H1 (cell line): ENCODE results near the gene SMTN. TPM values are rescaled to one million over a fixed set of nuclear protein-coding genes. Genes with fewer than 3 reads are reported as not detected.

Experiments used
- CTCF ChIA-PET: fragments of 300-600 bp; sonication (Branson Sonifier 250); formaldehyde crosslinking; loops from one replicate; lab custom pipeline; 2021; ENCODE audit not compliant: partially characterized antibody; lab: Charles Lee
- POLR2A ChIA-PET: fragments of 300-600 bp; sonication (Branson Sonifier 250); formaldehyde crosslinking; loops from one replicate; lab custom pipeline; 2021; ENCODE audit warnings: inconsistent platforms; ENCODE audit not compliant: partially characterized antibody; lab: Charles Lee
- DNase-seq, 2 experiments: peaks; one replicate each; pipeline versions ENCODE4 v3.0.0 to v3.0.0-alpha.2; 2010 to 2022; ENCODE audit warnings: low spot score in 2 of 2, low read depth in 1 of 2, mixed read lengths in 1 of 2
- FAIRE-seq: peaks from 2 replicates; lab custom pipeline; 2011; peaks lifted over from hg19 to GRCh38; lab: Jason Lieb, UNC
- H2AFZ ChIP-seq: 2 replicates; pipeline ENCODE4 v1.8.1; 2012; ENCODE audit warnings: low read length, inconsistent platforms
- H2AK5ac ChIP-seq: 2 replicates; pipeline ENCODE4 v1.6.1; 2013; ENCODE audit warnings: low read depth, low read length
- H2BK120ac ChIP-seq: replicated peaks from 2 replicates; pipeline ENCODE3; 2013; ENCODE audit warnings: low read depth, low read length, inconsistent platforms
- H2BK12ac ChIP-seq: 2 replicates; pipeline ENCODE4 v1.6.1; 2013; ENCODE audit warnings: low read depth, low read length
- H2BK15ac ChIP-seq: 2 replicates; pipeline ENCODE4 v1.6.1; 2013; ENCODE audit warnings: low read length
- H2BK20ac ChIP-seq: 2 replicates; pipeline ENCODE4 v1.6.1; 2013; ENCODE audit warnings: low read length
- H2BK5ac ChIP-seq: 2 replicates; pipeline ENCODE4 v1.6.1; 2013; ENCODE audit warnings: low read depth, low read length
- H3K14ac ChIP-seq: 2 replicates; pipeline ENCODE4 v1.6.1; 2013; ENCODE audit warnings: inconsistent platforms; ENCODE audit not compliant: insufficient read length
- H3K18ac ChIP-seq: 2 replicates; pipeline ENCODE4 v1.6.1; 2013; ENCODE audit warnings: low read length; ENCODE audit errors: extremely low read depth
- H3K23ac ChIP-seq: 2 replicates; pipeline ENCODE4 v1.6.1; 2013; ENCODE audit warnings: inconsistent platforms; ENCODE audit not compliant: insufficient read length
- H3K23me2 ChIP-seq: 2 replicates; pipeline ENCODE4 v1.6.1; 2013; ENCODE audit warnings: low read depth, low read length
- H3K27ac ChIP-seq: 2 replicates; pipeline ENCODE4 v1.6.1; 2011; ENCODE audit warnings: low read depth, low read length, inconsistent platforms
- H3K27me3 ChIP-seq, 4 experiments: replicated peaks in 1 of 4; 1 replicate in 1 of 4; 2 replicates in 3 of 4; pipeline versions ENCODE4 v1.6.1 to v1.8.1; 2011 to 2013; ENCODE audit warnings: low read length in 3 of 4, mild to moderate bottlenecking in 3 of 4, inconsistent platforms in 2 of 4, mixed read lengths in 2 of 4, moderate library complexity in 1 of 4; ENCODE audit not compliant: control insufficient read depth in 3 of 4, insufficient read depth in 3 of 4; ENCODE audit errors: extremely low read depth in 1 of 4
- H3K36me3 ChIP-seq, 4 experiments: 2 replicates each; pipeline versions ENCODE4 v1.6.1 to v1.8.1; 2011 to 2013; ENCODE audit warnings: mild to moderate bottlenecking in 4 of 4, low read length in 3 of 4, moderate library complexity in 2 of 4, control low read depth in 1 of 4, inconsistent platforms in 1 of 4; ENCODE audit not compliant: insufficient read depth in 4 of 4, control insufficient read depth in 2 of 4
- H3K4ac ChIP-seq: replicated peaks from 2 replicates; pipeline ENCODE3; 2013; ENCODE audit warnings: low read length, low read depth, mixed read lengths, inconsistent platforms; ENCODE audit not compliant: insufficient read length
- H3K4me1 ChIP-seq, 4 experiments: replicated peaks in 1 of 4; 1 replicate in 1 of 4; 2 replicates in 3 of 4; pipeline versions ENCODE4 v1.6.1 to v1.8.1; 2011 to 2013; ENCODE audit warnings: low read length in 3 of 4, inconsistent platforms in 2 of 4, mixed read lengths in 1 of 4; ENCODE audit not compliant: insufficient read depth in 4 of 4, control insufficient read depth in 3 of 4
- H3K4me2 ChIP-seq, 2 experiments: 2 replicates each; pipeline versions ENCODE4 v1.6.1 to v1.8.1; 2011 to 2013; ENCODE audit warnings: low read depth in 2 of 2, low read length in 2 of 2, control low read depth in 1 of 2, inconsistent platforms in 1 of 2, mild to moderate bottlenecking in 1 of 2; ENCODE audit not compliant: insufficient read depth in 1 of 2
- H3K4me3 ChIP-seq, 4 experiments: fragments of 200-600, 300-600 bp in 1 of 4; sonication (generic), shearing (Covaris generic), sonication (Bioruptor Twin) in 1 of 4; 2 replicates each; pipeline versions ENCODE4 v1.5.1 to v1.8.1; 2011 to 2016; ENCODE audit warnings: low read length in 4 of 4, low read depth in 3 of 4, control low read depth in 2 of 4, inconsistent platforms in 2 of 4, mild to moderate bottlenecking in 2 of 4, mixed read lengths in 1 of 4, moderate library complexity in 1 of 4; ENCODE audit not compliant: insufficient read depth in 2 of 4; ENCODE audit errors: extremely low read depth in 1 of 4
- H3K56ac ChIP-seq: replicated peaks from 2 replicates; pipeline ENCODE3; 2013; ENCODE audit warnings: low read depth, mild to moderate bottlenecking, mixed read lengths, low read length, inconsistent platforms; ENCODE audit not compliant: insufficient read length
- H3K79me1 ChIP-seq: 2 replicates; pipeline ENCODE4 v1.6.1; 2013; ENCODE audit warnings: low read depth, low read length, control low read depth
- H3K79me2 ChIP-seq, 2 experiments: 2 replicates each; pipeline versions ENCODE4 v1.6.1 to v1.8.1; 2012 to 2013; ENCODE audit warnings: low read length in 2 of 2, mild to moderate bottlenecking in 2 of 2, inconsistent platforms in 1 of 2; ENCODE audit not compliant: insufficient read depth in 2 of 2, control insufficient read depth in 1 of 2
- H3K9ac ChIP-seq, 4 experiments: replicated peaks in 1 of 4; 1 replicate in 1 of 4; 2 replicates in 3 of 4; pipeline versions ENCODE4 v1.6.1 to v1.8.1; 2011 to 2013; ENCODE audit warnings: low read depth in 3 of 4, low read length in 3 of 4, control low read depth in 2 of 4, mild to moderate bottlenecking in 2 of 4, moderate library complexity in 2 of 4, inconsistent platforms in 1 of 4; ENCODE audit errors: extremely low read depth in 1 of 4
- H3K9me3 ChIP-seq, 2 experiments: 2 replicates each; pipeline versions ENCODE4 v1.6.1 to v1.8.1; 2012 to 2013; ENCODE audit warnings: mild to moderate bottlenecking in 2 of 2, moderate library complexity in 2 of 2, control low read depth in 1 of 2, inconsistent platforms in 1 of 2, low read depth in 1 of 2, low read length in 1 of 2, mixed read lengths in 1 of 2; ENCODE audit not compliant: insufficient read depth in 2 of 2
- H4K20me1 ChIP-seq, 2 experiments: replicated peaks in 1 of 2; 2 replicates each; pipeline versions ENCODE3 to v1.8.1; 2011 to 2013; ENCODE audit warnings: inconsistent platforms in 2 of 2, low read length in 2 of 2, mild to moderate bottlenecking in 1 of 2; ENCODE audit not compliant: insufficient read depth in 2 of 2, control insufficient read depth in 1 of 2
- H4K5ac ChIP-seq: 2 replicates; pipeline ENCODE4 v1.6.1; 2013; ENCODE audit warnings: low read length, low read depth, mixed read lengths, inconsistent platforms; ENCODE audit not compliant: insufficient read length
- H4K8ac ChIP-seq: 2 replicates; pipeline ENCODE4 v1.8.0; 2013; ENCODE audit warnings: mild to moderate bottlenecking, moderate library complexity, low read length, inconsistent platforms; ENCODE audit not compliant: insufficient read depth; ENCODE audit errors: extremely low read depth
- H4K91ac ChIP-seq: replicated peaks from 2 replicates; pipeline ENCODE3; 2013; ENCODE audit warnings: low read length, mixed read lengths, inconsistent platforms; ENCODE audit not compliant: insufficient read length
- TEAD4 ChIP-seq: IDR thresholded peaks from 2 replicates; pipeline ENCODE4 v1.6.1; 2012; ENCODE audit warnings: low read depth, low read length, inconsistent platforms, mixed read lengths
- WGBS, 2 experiments: shearing (Covaris generic) in 1 of 2; methylation state at CpG; one replicate each; pipeline versions ENCODE4 v1.1.6 to v1.1.7; 2013 to 2015; ENCODE audit warnings: low lambda C conversion rate in 2 of 2, mixed read lengths in 2 of 2, inconsistent platforms in 1 of 2, low coverage in 1 of 2, missing lambda C conversion rate in 1 of 2; ENCODE audit not compliant: insufficient replicate concordance in 2 of 2, insufficient coverage in 1 of 2, insufficient read length in 1 of 2; ENCODE audit errors: extremely low coverage in 1 of 2, missing lambda C conversion rate in 1 of 2; 5-methylcytosine and 5-hydroxymethylcytosine counted together
- polyA plus RNA-seq, 7 experiments: library from polyadenylated mRNA; depleted of rRNA in 3 of 7; stranded (reverse) in 5 of 7; unstranded in 2 of 7; fragments of >200 nt in 5 of 7; fragments of 200-250 nt in 2 of 7; gene quantifications; 1 replicate in 5 of 7; 2 replicates in 1 of 7; 4 replicates in 1 of 7; pipeline versions ENCODE4 v1.2.1 to v1.2.3, GENCODE V29; 2011 to 2013; ENCODE audit warnings: missing spikeins in 2 of 7, mixed read lengths in 2 of 7
- total RNA-seq: library from RNA; stranded (reverse); fragmentation: NEBNext Ultra II Directional; extraction: Animal tissue kit (Norgen Biotek cat#: 25700); gene quantifications from 2 replicates; pipeline ENCODE4 v1.2.1, GENCODE V29; 2021

The SMTN gene
- total and polyA plus RNA-seq, 2 of the 8 experiments (the other 6 are each of a cell fraction or from before 2014, with no cell fraction given) = 12.3 to 20.8 TPM

DNA sequence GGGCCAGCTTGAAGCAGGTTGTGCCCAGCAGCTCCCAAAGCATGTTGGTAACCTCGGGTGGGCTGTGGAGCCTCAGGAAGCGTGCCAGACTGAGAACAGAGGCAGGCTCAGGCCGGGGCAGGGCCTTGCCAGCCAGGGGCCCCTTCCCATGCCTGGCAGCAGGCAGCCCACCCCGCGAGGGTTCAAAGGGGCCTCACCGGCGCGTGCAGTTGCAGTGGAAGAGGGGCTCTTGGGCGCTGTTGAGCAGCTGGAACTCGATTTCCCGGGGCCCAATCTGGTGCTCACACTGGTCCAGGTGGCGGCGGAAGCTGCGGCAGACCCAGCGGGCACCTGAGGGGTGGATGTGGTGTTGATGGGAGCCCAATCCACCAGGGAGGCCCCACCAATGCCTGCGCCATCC lies 55.6 kb downstream of the SMTN start:
- Histone ChIP-seq H3K27ac (no peak overlapping the region), H4K5ac (no peak overlapping the region), H3K4me2 (no peak overlapping the region), H2BK5ac (no peak overlapping the region), H3K9ac (peak overlapping the region in 1 of 4 experiments; percentile 3; a peak in 1 of 7 replicates), H2BK120ac (no peak overlapping the region), H3K56ac (no peak overlapping the region), H2AFZ (no peak overlapping the region), H3K36me3 (peaks cover 10 to 29% (median 18%) of the 10 kb centered on the region in 4 experiments; a peak in 7 of 8 replicates), H2AK5ac (no peak overlapping the region), H3K9me3 (no peaks in the 10 kb centered on the region), H3K4me1 (peaks cover 7 to 25% (median 17%) of the 10 kb centered on the region in 4 experiments), H3K18ac (no peak overlapping the region), H4K91ac (no peak overlapping the region), H2BK15ac (no peak overlapping the region), H3K79me1 (peaks cover 15% of the 10 kb centered on the region; the same call in 1 of the 2 replicates), H2BK12ac (no peak overlapping the region), H4K8ac (no peak overlapping the region), H3K79me2 (peaks cover 0 to 20% of the 10 kb centered on the region in 2 experiments; a peak in 3 of 4 replicates), H3K14ac (no peak overlapping the region), H2BK20ac (no peak overlapping the region), H4K20me1 (peaks cover 4 to 23% of the 10 kb centered on the region in 2 experiments), H3K23me2 (peaks cover 12% of the 10 kb centered on the region), H3K4me3 (no peak overlapping the region), H3K23ac (no peak overlapping the region), H3K4ac (no peak overlapping the region), H3K27me3 (no peaks in the 10 kb centered on the region)
- POLR2A ChIA-PET = interaction anchor here (2.7 kb wide), 1 partner anchor 12 kb away, joined by 8 read pairs; no protein-coding TSS in a partner anchor
- 93% methylated on average over 16 of the region's 16 CpGs; no CpG with 5 or more reads in 1 of the 2 experiments for WGBS, 2 experiments
- TF ChIP-seq TEAD4 = no peak
- CTCF ChIA-PET = interaction anchor here (1.2 to 2.2 kb wide), 5 partner anchors 9 to 48 kb away, joined by 3 to 16 read pairs (median 4); partner anchors contain the start of gene INPP5J
- DNase-seq = no peak
- FAIRE-seq = no peak
